Endothelial cell of hepatic sinusoid (primary cell): Measurements from ENCODE around the gene DIO3.

Experiments used
- in situ Hi-C: cut with HindIII; loops from 2 replicates; pipeline ENCODE4 v1.10.0; 2017; ENCODE audit warnings: low sequenced_read_pairs

Gene DIO3

GRCh38 chr14:101557321-101557695, 4.0 kb upstream of the DIO3 start:
- in situ Hi-C loops, result loop anchor here (10.0 kb wide), 1 partner anchor 53 kb away; no protein-coding TSS in a partner anchor

GRCh38 chr14:101557811-101558738, 3.2 kb upstream of the DIO3 start:
- in situ Hi-C loops, result loop anchor here (10.0 kb wide), 1 partner anchor 53 kb away; no protein-coding TSS in a partner anchor

- in situ Hi-C loops, result loop anchor here (10.0 kb wide), 1 partner anchor 54 kb away; no protein-coding TSS in a partner anchor
Measured at GRCh38 chr14:101558739-101559240, 2.5 kb upstream of the DIO3 start.

- in situ Hi-C loops, result loop anchor here (10.0 kb wide), 1 partner anchor 54 kb away; no protein-coding TSS in a partner anchor
Measured at GRCh38 chr14:101559250-101559623, 2.1 kb upstream of the DIO3 start.

GRCh38 chr14:101559624-101560533, 1.4 kb upstream of the DIO3 start:
- in situ Hi-C loops, result loop anchor here (10.0 kb wide), 1 partner anchor 55 kb away; no protein-coding TSS in a partner anchor

GRCh38 chr14:101560534-101561113, 671 bp upstream of the DIO3 start:
- in situ Hi-C loops, result no loop called here

GRCh38 chr14:101561897-101562490, 699 bp downstream of the DIO3 start:
- in situ Hi-C loops, result no loop called here

- in situ Hi-C loops, result no loop called here
Measured at GRCh38 chr14:101562659-101563351, 1.5 kb downstream of the DIO3 start.

GRCh38 chr14:101563352-101563653, 2.0 kb downstream of the DIO3 start:
- in situ Hi-C loops, result no loop called here

- in situ Hi-C loops, result no loop called here
Measured at GRCh38 chr14:101563654-101564443, 2.6 kb downstream of the DIO3 start.

GRCh38 chr14:101564444-101564776, 3.1 kb downstream of the DIO3 start:
- in situ Hi-C loops, result no loop called here

- in situ Hi-C loops, result no loop called here
Measured at GRCh38 chr14:101564819-101565698, 3.8 kb downstream of the DIO3 start.

GRCh38 chr14:101567252-101567651, 6.0 kb downstream of the DIO3 start:
- in situ Hi-C loops, result no loop called here

- in situ Hi-C loops, result loop anchor here (5.0 kb wide), 1 partner anchor 61 kb away; no protein-coding TSS in a partner anchor
Measured at GRCh38 chr14:101571004-101571403, 9.7 kb downstream of the DIO3 start.

GRCh38 chr14:101572526-101572925, 11.2 kb downstream of the DIO3 start:
- in situ Hi-C loops, result loop anchor here (5.0 kb wide), 1 partner anchor 60 kb away; no protein-coding TSS in a partner anchor

- in situ Hi-C loops, result loop anchor here (5.0 kb wide), 1 partner anchor 59 kb away; no protein-coding TSS in a partner anchor
Measured at GRCh38 chr14:101573289-101573688, 12.0 kb downstream of the DIO3 start.

- in situ Hi-C loops, result no loop called here
Measured at GRCh38 chr14:101575581-101575980, 14.3 kb downstream of the DIO3 start.
